Fibroblast of skin of right quadriceps (primary cell): Measurements from ENCODE around the gene PREX1.
"Not testable (repeated sequence)": the region's sequence is repeated elsewhere in the genome, so short reads cannot be mapped to it uniquely, and the experiment has no call there.

Experiments
- DNase-seq: peaks from one replicate; pipeline ENCODE4 v3.0.0-alpha.2; 2013

The PREX1 gene

DNA sequence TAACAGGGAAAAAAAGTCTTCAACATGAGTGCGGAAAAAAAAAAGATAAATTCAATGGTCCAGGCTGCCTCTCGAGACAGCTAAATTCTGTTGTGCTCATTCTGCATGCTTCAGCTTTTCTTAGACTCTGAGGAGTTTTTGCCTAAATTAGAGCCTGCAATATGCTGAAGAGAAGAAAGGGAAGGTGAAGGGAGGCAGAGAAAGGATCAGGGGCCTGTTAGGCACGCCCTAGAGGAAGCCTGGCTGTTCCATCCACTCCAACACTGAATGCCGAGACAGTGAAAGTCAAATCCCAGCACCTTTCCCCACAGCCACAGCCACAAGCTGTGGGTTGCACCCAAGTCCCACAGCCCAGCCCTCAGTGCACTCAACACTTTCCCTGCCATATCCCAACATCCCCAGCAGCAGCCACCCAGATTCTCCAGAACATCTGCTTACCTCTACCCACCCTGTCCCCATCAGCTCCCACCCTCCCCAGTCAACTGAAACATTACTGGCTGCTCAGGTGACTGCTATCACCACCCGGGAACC lies 37.3 kb downstream of the PREX1 start:
- DNase-seq: no peak

DNA sequence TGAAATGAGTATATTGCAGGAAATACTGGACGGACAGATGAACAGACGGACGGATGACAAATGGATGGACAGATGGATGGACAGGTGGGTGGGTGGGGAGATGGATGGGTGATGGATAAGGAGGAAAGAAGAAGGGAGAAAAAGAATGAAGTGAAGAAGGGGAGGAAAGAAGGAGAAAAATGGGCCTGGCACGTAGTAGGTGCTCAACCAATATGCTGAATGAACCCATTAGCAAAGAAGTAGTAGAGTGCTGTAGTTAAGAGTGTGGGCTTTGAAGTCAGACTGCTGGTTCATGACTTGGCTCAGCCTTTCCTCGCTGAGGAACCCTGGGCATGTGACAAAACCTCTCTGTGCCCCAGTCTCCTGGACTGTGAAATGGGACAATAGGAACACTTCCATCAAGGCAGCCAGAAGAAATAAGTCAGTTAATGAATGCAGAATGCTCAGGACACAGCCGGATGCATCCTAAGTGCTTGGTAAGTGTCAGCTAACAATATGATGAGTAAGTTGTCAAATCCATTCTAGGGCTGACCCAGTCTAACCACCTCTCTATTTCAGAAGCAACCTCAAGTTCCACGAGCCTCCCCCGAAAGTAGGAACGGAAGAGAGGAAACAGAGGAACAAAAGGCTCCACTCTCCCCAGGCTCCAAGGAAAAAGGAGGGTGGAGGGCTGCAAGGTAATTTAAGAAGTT lies 37.9 kb downstream of the PREX1 start:
- DNase-seq: no peak

DNA sequence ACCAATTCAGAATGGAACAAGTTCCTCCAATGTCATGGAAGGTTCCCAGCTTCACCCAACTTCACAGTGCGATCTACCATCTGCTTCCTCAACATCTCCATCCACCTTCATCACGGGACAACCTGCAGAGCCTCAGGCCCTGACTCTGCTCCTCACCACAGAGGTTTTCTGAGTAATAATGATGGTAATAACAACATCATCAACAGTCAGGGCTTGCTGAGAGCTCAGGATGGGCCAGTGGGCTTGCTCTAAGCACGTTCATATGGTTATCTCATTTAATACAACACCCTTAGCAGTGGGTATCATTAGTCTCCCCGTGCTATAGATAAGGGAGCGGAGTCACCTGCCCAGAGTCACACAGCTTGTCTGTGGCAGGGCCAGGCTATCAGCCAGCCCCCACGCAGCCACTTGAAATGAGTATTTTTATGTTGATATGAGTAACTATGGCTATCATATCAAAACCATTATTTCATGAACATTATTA lies 38.6 kb downstream of the PREX1 start:
- DNase-seq: no peak

DNA sequence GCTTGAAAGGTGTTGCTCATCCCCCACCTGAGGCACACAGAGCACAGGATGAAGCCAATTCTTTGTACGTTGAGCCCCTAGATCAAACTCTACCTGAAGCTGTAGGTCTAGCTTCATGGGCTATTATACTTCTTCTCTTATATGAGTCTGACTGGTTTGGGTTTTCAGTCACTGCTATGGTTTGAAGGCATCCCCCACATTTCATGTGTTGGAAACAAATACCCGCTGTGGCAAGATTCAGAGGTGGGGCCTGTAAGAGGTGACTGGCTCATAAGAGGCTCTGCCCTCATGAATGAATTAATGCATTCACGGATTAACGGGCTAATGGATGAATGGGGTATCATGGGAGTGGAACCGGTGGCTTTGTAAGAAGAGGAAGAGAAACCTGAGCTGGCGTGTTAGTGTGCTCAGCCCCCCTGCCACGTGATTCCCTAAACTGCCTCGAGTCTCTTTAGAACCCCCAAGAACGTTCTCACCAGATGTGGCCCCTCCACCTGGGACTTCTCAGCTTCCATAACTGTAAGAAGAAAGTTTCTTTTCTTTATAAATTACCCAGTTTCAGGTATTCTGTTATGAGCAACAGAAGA lies 39.2 kb downstream of the PREX1 start:
- DNase-seq: no peak

DNA sequence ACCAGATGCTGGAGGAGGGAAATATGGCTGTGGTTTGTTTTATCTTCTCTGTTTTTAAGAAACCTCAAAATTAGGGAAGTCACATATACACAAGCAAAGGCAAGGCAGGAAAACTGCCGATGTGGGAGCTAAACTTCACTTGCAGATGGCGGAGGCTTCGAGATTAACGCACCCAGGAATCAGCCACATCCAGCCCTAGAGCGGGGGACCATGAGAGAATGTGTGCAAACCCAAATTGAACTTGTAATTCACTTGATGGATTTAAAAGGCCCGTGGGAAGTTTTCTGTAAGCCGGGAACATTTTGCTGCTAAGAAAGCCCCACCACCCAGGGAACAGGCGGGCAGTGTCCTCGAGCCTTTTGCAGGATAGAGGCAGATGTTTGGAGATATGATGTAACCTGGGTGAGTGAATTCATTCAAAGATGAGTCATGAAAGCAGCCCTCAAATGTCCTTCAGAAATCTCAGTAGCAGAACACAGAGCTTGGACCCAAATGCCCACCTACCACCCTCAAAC lies 39.9 kb downstream of the PREX1 start:
- peak; percentile 83 for DNase-seq

DNA sequence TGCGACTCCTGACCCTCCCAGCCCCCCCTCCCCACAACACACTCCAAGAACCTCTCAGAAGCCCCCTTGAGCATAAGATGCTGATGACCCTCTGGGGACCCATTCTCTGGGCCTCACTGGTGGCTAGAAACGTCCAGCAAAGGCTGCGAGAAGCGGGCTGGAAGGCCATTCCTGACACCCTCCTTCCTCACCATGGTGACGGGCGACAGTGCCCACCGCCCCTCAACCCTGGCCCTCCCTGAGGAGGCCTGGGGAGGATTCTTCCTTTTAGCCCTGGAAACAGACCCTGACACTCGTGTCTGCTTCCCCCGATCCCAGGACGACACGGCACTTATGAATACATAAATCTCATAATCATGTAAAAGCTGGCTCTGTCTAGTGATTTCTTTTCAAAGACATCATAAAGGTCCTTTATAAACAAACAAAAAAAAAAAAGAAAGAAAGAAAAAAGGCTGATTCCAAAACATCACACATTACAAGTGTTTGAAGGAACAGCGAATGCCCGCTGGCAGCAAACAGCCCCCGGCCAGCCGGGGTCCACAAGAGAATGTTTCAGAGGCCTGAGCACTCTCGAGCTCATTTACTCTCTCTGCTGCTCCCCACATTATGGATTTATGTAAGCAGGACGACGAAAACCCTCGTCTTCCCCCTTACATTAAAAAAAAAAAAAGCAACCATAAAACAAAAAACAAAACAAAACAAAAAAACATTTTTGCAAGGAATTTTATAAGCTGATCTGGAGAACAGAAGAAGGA lies 40.7 kb downstream of the PREX1 start:
- no peak for DNase-seq

DNA sequence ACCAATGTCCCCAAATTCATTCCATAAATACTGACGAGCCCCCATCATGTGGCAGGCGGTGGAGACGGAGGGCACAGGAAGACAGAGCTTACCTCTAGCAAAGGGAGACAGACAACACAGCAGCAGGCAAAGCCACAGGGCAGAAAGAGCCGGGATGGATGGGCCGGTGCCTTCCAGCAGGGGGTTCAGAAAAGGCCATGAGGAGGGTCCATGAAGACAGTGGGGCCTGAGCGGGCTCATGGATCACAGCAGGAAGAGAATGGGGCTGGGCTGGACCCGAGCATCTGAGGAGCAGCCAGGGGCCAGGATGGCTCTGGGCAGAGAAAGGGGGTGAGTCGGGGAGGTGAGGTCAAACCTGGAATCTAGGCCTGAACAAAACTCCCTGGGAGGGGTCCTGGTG lies 42.0 kb downstream of the PREX1 start:
- no peak for DNase-seq

DNA sequence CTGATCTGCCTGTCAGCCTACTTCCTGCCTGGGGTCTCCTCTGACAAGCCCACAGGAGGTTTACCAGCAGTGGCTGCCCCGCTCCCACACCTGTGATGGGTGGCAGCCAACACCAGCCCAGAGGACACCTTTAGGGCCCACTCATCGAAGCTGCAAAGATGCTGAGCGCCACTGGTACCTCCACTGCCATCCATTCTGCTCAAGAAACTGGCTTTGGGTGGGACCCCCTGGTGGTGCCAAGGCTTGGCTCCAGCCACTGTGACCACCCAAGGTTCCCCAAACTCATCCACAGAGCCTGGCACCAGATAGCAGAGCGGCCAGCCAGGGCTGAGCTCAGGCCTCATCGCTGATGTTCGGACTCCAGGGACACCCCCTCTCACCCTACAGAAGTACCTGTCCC lies 42.5 kb downstream of the PREX1 start:
- no peak for DNase-seq

DNA sequence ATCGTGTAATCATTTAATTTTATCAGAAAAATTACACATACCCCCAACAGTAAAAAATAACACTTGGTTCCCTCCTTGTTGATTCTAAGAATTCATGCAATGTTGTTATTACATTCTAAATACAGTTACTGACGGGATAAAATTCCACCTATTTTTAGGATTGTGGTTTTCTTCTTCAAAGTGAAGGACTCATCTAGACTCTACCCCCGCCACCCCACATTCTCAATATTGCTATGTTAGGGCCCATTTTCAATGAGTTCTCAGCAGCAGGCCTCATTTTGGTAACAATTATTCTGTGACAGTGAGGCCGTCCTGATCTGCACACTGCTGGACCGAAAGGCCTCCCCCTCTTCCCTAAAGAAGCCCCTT lies 43.5 kb downstream of the PREX1 start:
- peak; percentile 57 for DNase-seq

DNA sequence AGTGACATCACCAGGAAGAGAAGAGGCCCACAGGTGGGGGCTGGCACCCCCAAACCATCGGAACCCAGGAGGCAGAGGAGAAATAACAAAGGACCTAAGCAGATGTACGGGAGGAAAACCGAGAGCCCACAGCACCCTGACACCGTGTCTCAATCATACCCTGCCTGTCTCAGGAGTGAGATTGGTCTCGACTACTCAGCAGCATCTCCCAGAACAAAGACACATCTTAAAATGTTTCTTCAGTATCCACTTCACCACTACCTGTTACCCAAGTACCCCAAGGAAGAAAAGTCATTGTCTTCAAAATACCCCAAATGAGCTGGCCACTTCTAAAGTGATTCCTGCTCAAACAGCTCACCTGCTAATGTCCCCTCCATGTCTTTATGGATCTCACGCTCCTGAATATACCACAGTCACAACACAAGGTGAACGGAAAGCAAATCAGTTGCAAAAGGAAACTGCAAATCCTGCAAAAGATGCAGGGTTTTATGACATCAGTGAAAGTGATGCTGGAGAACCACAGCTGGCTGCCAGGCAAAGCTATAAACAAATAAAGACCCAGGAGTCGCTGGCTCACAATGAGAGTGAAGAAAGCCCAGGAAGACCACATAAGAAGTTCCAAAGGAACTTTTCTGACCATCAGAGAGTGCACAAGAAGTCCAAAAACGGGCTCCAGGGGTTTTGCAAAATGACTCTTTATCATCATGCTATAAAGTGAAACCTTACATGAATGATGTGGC lies 44.1 kb downstream of the PREX1 start:
- DNase-seq: peak; percentile 56

DNA sequence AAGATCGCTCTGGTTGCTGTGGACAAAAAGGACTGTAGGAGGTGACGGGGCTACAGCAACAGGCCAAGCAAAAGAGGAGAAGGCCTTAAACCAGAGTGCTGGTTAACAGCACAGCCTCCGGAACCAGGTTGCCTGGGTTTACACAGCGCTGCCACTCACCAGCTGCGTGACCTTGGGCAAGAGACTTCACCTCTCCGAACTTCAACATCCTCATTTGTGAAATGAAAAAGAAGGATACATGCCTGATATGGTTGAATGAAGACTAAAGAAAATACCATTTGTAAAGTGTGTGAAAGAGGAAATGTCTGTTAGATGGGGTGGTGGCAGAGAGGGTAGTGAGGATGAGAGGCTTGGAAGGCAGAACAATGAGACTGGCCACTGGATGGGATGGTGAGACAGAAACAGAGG lies 44.9 kb downstream of the PREX1 start:
- DNase-seq: no peak

DNA sequence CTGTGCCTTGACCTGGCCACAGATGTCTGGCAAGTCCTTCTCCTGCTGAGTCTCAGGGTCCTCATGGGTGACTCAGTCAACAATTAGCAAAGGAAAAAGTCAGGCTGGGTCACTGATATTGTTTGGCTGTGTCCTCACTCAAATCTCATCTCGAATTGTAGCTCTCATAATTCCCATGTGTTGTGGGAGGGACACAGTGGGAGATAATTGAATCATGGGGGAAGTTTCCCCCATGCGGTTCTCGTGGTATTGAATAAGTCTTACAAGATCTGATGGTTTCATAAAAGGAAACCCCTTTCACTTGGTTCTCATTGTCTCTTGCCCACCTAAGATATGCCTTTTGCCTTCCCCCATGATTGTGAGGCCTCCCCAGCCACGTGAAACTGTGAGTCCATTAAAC lies 45.7 kb downstream of the PREX1 start:
- no peak for DNase-seq

DNA sequence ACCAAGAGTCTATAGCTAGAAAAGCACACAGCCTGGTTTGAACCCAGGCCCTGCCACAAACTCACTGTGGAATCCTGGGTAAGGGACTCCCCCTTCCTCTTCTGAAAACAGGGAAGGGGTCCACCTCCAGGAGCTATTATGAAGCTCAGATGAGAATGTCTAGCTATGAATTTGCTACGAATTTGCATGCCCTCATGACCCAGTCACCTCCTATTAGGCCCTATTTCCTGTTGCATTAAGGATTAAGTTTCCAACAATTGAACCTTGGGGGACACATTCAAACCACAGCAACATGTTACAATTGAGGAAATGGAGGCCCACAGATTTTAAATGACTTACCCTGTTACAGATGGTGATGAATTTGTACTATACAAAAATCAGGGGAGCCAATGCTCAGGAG lies 46.2 kb downstream of the PREX1 start:
- DNase-seq: no peak

DNA sequence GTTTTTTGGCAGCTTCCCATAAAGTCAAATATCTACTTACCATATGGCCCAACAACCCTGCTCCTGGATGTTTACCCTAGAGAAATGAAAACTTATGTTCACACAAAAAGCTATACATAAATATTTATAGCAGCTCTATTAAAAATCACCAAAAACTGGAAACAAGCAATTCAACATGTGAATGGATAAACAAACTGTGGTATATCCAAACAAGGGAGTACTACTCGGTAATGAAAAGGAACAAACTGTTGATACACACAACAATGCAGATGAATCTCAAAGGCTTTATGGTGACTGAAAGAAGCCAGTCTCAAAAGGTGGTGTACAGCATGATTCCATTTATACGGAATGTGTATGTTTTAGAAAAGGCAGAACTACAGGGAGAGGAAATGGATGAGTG lies 48.4 kb downstream of the PREX1 start:
- no peak for DNase-seq

DNA sequence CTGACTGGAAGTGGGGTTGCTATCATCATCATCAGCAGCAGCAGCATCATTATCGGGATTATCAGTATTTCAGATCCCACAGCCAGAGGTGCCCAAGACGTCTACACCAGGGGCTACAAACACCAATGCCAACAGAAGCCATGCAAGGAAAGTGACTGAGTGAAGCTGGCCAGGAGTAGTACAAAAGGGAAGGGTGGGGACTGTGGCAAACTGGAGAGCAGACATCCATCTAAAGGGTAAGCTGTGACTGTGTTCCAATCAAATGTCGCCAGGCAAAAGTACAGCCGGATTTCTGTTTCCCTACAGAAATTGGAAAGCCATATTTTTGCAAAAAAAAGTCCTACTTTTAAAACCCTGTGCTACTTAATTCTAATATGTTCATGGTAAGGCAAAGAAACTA lies 50.0 kb downstream of the PREX1 start:
- DNase-seq: no peak

DNA sequence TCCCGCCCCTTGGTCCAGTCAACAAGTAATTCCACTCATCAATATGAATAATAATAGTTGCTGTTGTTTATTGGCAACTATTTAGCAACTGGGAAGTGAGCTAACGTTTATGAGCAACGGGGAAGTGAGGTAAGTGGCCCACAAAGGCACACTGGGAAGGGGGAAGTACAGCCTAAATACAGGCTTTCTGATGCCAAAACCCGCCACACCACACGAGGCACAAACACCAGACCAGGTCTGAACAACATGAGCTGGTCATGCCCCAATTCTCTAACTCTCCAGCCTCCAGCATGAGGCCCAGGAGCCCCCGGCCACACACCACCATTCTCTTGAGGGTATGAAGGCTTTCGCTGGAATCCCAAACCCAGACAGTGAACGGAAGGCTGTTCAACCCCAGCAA lies 50.8 kb downstream of the PREX1 start:
- no peak for DNase-seq

DNA sequence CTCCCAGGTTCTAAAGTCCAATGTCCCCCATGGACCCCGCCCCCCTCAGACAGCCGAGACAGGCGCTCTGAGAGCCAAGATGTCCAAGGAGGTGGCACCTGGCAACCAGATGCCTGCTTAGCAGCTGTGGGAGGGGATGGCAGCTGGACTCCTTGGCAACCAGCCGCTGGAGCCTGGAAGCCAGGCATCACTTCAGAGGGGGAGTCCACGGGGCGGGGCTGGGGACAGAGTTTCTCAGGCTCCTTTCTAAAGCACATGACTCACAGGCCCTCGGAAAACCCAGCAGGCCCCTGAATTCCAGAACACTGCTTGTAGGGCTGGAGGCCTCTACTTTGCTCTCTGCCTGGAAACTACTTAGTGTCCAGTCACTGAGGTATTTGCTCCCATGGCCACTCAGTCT lies 51.5 kb downstream of the PREX1 start:
- DNase-seq: peak; percentile 84

DNA sequence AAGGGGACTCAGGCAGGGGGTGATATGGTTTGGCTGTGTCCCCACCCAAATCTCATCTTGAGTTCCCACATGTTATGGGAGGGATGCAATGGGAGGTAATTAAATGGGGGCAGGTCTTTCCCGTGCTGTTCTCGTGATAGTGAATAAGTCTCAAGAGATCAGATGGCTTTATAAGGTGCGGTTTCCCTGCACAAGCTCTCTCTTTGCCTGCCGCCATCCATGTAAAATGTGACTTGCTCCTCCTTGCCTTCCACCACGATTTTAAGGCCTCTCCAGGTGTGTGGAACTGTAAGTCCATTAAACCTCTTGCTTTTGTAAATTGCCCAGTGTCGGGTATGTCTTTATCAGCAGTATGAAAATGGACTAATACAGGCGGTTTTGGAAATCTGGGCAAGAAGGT lies 52.3 kb downstream of the PREX1 start:
- DNase-seq: not testable (repeated sequence)

DNA sequence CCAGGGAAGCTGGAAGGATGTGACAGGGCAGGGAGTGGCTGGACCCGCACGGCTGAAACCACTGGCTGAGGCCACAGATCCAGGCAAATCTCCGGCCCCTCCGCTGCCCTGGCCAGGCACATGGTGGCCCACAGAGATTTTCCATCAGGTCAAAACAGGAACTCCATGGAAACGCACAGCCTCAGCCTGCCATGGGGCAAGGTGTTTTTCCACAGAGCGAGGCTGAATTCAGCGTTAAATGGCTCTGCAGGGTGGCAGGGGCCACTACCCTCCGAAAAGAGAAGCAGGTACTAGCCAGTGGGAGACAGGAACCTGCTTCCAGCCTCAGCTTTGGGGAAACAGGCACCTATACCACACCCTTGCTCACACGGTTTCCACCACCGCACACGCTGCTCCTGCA lies 53.1 kb downstream of the PREX1 start:
- DNase-seq: no peak

DNA sequence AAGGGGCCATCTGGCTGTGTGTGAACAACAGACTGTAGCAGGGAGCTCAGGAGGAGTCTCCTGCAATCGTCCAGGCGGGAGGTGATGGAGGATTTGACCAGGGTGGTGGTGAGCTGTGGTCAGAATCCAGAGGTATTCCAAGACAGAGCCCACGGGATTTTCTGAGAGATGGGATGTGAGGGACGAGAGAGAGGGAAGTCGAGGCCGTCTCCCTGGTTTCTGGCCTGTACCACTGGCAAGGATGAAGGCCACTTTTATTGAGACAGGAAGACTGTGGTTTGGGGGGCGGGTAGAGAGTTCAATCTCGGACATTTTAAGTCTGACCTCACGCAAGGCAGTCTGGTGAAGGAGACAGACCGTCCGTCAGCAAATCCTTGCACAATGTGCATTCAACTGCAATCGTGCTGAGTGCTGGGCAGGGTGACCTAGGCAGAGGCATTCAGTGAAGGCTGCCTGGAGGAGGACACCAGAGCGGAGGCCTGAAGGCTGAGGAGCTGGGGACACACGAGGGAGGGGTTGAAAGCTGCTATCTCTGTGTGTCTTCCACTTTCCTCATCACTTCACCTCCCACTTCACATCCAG lies 53.9 kb downstream of the PREX1 start:
- DNase-seq: no peak

DNA sequence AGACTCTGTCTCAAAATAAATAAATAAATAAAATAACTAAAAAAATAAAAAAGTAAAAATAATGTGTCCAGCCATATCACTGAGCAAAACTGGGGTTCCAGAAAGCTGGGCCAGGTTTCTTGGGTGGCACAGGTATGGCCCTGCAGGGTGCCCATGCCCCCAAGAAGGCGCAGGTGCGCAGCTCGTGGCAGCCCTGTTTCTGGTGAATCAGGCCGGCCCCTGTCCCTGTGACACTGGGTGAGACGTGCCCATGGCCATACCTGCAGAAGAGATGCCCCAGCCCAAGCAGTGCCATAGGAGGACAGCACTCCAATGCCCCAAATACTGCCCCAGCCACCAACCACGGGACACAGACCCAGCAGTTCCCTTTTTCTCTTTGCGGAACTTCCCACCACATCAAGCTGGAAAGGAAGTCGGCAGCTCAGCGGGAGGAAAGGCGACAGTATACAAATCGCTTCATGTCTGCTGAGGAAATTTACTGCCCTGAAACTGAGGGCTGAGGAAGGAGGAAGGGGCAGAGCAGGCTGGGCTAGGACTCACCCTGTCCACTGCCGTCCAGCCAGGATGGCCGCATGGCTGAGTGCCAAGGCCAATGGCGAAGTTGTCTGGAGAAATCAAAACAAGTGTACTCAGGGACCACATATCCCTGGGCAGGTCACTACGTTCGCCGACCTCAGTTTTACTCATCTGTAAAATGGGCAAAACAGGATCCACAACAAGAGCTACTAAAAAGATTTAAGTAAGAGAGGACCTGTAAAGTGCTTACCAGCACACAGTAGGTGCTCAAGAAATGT lies 55.4 kb downstream of the PREX1 start:
- DNase-seq: no peak

DNA sequence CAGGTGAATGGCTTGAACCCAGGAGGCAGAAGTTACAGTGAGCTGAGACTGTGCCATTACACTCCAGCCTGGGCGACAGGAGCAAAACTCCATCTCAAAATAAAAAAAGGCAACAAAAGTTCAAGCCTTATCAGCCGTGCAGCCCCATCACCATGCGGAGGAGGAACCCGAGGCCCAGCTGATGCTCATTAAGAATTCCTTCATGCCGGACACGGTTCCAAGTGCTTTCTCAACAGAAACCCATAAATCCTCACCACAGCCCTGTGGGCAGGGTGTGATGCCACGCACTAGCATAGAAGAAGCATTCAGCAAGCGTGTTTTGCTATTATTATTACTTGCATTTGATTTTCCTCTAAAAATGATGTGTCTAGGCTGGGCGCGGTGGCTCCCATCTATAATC lies 56.3 kb downstream of the PREX1 start:
- peak; percentile 76 for DNase-seq
